Activated CD8-positive, alpha-beta memory T cell treated with anti-CD3 and anti-CD28 coated beads, Interleukin-2, amount 50 U/mL, for 24 hours (primary cell): ENCODE measurements around the gene H19.

Source experiments
- DNase-seq: peaks from one replicate; pipeline ENCODE4 v3.0.0-alpha.2; 2020; ENCODE audit errors: extremely low read depth

Gene H19

DNA sequence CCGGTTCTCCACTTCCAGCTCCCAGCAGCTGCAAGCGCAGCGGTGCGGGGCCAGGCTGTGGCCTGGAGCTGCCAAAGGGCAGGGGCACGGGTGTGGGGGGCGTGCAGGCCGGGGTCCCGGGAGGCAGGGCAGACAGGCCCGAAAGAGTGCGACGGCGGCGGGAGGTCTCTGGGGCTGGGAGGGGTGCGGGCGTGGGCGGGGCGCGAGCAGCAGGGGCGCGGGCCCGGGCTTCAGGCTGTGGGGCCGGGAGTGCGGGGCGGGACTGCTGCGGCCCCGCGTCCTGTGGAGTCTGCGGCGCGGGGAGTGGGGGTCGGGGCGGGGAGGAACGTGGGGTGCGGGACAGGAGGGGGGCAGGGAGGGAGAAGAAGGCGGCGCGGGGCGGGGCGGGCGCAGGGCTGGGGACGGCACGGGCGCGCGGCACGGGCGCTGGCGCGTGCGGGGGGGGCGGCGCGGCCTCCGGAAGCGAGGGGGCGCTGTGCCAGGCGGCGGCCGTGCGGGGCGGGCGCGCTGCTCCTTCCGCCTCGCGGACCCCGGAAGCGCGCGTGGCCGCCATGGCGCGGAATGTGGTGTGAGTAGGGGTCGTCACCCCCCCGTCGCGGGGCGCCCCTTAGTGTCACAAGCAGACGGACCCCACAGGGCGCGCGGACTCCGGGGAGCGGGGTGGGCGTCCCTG, 50.7 kb downstream of the H19 start, which contains the start of gene MRPL23:
MRPL23 (plus strand) TSS at position 521 of the 673 bp plus-strand sequence; CDS start at position 552, 31 bp downstream.
- no peak for DNase-seq
